ENCODE results near the gene INSL6.
"Not testable (repeated sequence)": the region's sequence is repeated elsewhere in the genome, so short reads cannot be mapped to it uniquely, and the experiment has no call there.

Gene INSL6

GRCh38 chr9:5185220-5185840 is at the start of gene INSL6:
Gene INSL6, minus strand, starts transcription at chr9:5185639. Its CDS starts 37 bp downstream, at chr9:5185602.
- DNase-seq (ENCODE audit: low read depth in 2 of 2), result no peak

GRCh38 chr9:5231212-5231611 is 45.8 kb upstream of the INSL6 start, which contains the start of gene INSL4:
Gene INSL4, plus strand, starts transcription at chr9:5231419. Its CDS starts 105 bp downstream, at chr9:5231524.
- no peak for DNase-seq (ENCODE audit: low read depth in 2 of 2)

- no peak for DNase-seq (ENCODE audit: low read depth in 2 of 2)
Measured at GRCh38 chr9:5230554-5230953, 45.1 kb upstream of the INSL6 start.

GRCh38 chr9:5205071-5205470 is 19.6 kb upstream of the INSL6 start:
- no peak for DNase-seq (ENCODE audit: low read depth in 2 of 2)

GRCh38 chr9:5195463-5195862 is 10.0 kb upstream of the INSL6 start:
- DNase-seq (ENCODE audit: low read depth in 2 of 2), result no peak

- DNase-seq (ENCODE audit: low read depth in 2 of 2), result no peak
Measured at GRCh38 chr9:5193345-5193744, 7.9 kb upstream of the INSL6 start.

GRCh38 chr9:5191985-5192384 is 6.5 kb upstream of the INSL6 start:
- DNase-seq (ENCODE audit: low read depth in 2 of 2), result no peak

GRCh38 chr9:5188060-5188984 is 2.9 kb upstream of the INSL6 start:
- no peak for DNase-seq (ENCODE audit: low read depth in 2 of 2)

- DNase-seq (ENCODE audit: low read depth in 2 of 2), result peak; percentile 19 to 20
Measured at GRCh38 chr9:5186416-5187169, 1.2 kb upstream of the INSL6 start.

- DNase-seq (ENCODE audit: low read depth in 2 of 2), result no peak
Measured at GRCh38 chr9:5184776-5185175, 663 bp downstream of the INSL6 start.

- not testable (repeated sequence) for DNase-seq (ENCODE audit: low read depth in 2 of 2)
Measured at GRCh38 chr9:5180631-5181030, 4.8 kb downstream of the INSL6 start.

- peak in 1 of 2 donors; percentile 1 for DNase-seq (ENCODE audit: low read depth in 2 of 2)
Measured at GRCh38 chr9:5178126-5178805, 7.2 kb downstream of the INSL6 start.

- DNase-seq (ENCODE audit: low read depth in 2 of 2), result no peak
Measured at GRCh38 chr9:5146241-5146640, 39.2 kb downstream of the INSL6 start.

GRCh38 chr9:5144217-5144616 is 41.2 kb downstream of the INSL6 start:
- DNase-seq (ENCODE audit: low read depth in 2 of 2), result no peak

GRCh38 chr9:5140151-5140550 is 45.3 kb downstream of the INSL6 start:
- no peak for DNase-seq (ENCODE audit: low read depth in 2 of 2)

GRCh38 chr9:5122516-5122915 is 62.9 kb downstream of the INSL6 start:
- DNase-seq (ENCODE audit: low read depth in 2 of 2), result no peak

GRCh38 chr9:5122116-5122515 is 63.3 kb downstream of the INSL6 start:
- no peak for DNase-seq (ENCODE audit: low read depth in 2 of 2)

- DNase-seq (ENCODE audit: low read depth in 2 of 2), result no peak
Measured at GRCh38 chr9:5113994-5114748, 71.3 kb downstream of the INSL6 start.

Measured in activated CD4-positive, alpha-beta T cell treated with anti-CD3 and anti-CD28 coated beads for 24 hours (primary cell).